Urothelium cell line (cell line): ENCODE results near the gene STK35.

Experiments used
- DNase-seq: peaks from one replicate; pipeline ENCODE4 v3.0.0; 2011; ENCODE audit warnings: low spot score, mixed read lengths
- FAIRE-seq: peaks from 2 replicates; lab custom pipeline; 2011; peaks lifted over from hg19 to GRCh38; lab: Jason Lieb, UNC

Gene STK35

GRCh38 chr20:2103461-2104153 is 2.0 kb downstream of the STK35 start:
- DNase-seq (no peak), FAIRE-seq (no peak)

GRCh38 chr20:2104236-2104635 is 2.6 kb downstream of the STK35 start:
- FAIRE-seq = no peak
- no peak for DNase-seq

- no peak for FAIRE-seq
- no peak for DNase-seq
These were observed 6.9 kb downstream of the STK35 start for GRCh38 chr20:2108498-2108897.

- DNase-seq (peak; percentile 67), FAIRE-seq (no peak)
These were observed 7.4 kb downstream of the STK35 start for GRCh38 chr20:2108987-2109386.

GRCh38 chr20:2109425-2110210 is 8.0 kb downstream of the STK35 start:
- FAIRE-seq = no peak
- DNase-seq = no peak

- FAIRE-seq (no peak), DNase-seq (no peak)
These were observed 11.3 kb downstream of the STK35 start for GRCh38 chr20:2112910-2113309.

GRCh38 chr20:2114127-2114959 is 12.7 kb downstream of the STK35 start:
- DNase-seq (no peak), FAIRE-seq (no peak)

GRCh38 chr20:2114990-2115681 is 13.5 kb downstream of the STK35 start:
- FAIRE-seq (no peak), DNase-seq (no peak)

- DNase-seq (no peak), FAIRE-seq (no peak)
These were observed 14.7 kb downstream of the STK35 start for GRCh38 chr20:2116170-2116940.

GRCh38 chr20:2118783-2119182 is 17.2 kb downstream of the STK35 start:
- no peak for DNase-seq
- no peak for FAIRE-seq

GRCh38 chr20:2122936-2123335 is 21.3 kb downstream of the STK35 start:
- DNase-seq (no peak), FAIRE-seq (no peak)

- no peak for DNase-seq
- FAIRE-seq = no peak
These were observed 22.1 kb downstream of the STK35 start for GRCh38 chr20:2123720-2124119.

- no peak for FAIRE-seq
- no peak for DNase-seq
These were observed 23.1 kb downstream of the STK35 start for GRCh38 chr20:2124564-2125213.

GRCh38 chr20:2125474-2126112 is 24.0 kb downstream of the STK35 start:
- DNase-seq (no peak), FAIRE-seq (no peak)

- FAIRE-seq (no peak), DNase-seq (no peak)
These were observed 25.6 kb downstream of the STK35 start for GRCh38 chr20:2127238-2127637.

GRCh38 chr20:2128542-2128941 is 26.9 kb downstream of the STK35 start:
- FAIRE-seq = no peak
- DNase-seq = no peak

- DNase-seq (no peak), FAIRE-seq (no peak)
These were observed 28.5 kb downstream of the STK35 start for GRCh38 chr20:2130062-2130591.

GRCh38 chr20:2130683-2131082 is 29.1 kb downstream of the STK35 start:
- FAIRE-seq (no peak), DNase-seq (no peak)

- FAIRE-seq (no peak), DNase-seq (no peak)
These were observed 29.7 kb downstream of the STK35 start for GRCh38 chr20:2131366-2131765.
